KMS-11 (cell line): ENCODE measurements around the gene TRIM22.

Experiments used
- H2AFZ ChIP-seq: fragments of 200-600 bp; sonication (generic); 2 replicates; pipeline ENCODE4 v1.6.1; 2016; ENCODE audit warnings: antibody characterized with exemption, mixed run types, low read depth
- H3K27ac ChIP-seq: fragments of 200-600 bp; sonication (generic); 2 replicates; pipeline ENCODE4 v1.6.1; 2016; ENCODE audit warnings: mild to moderate bottlenecking, mixed run types
- H3K27me3 ChIP-seq: fragments of 200-600 bp; sonication (generic); 2 replicates; pipeline ENCODE4 v1.6.1; 2017; ENCODE audit warnings: mild to moderate bottlenecking, low read depth, mixed run types, moderate library complexity; ENCODE audit not compliant: insufficient read depth
- H3K36me3 ChIP-seq: fragments of 200-600 bp; sonication (generic); 2 replicates; pipeline ENCODE4 v1.6.1; 2017; ENCODE audit warnings: mild to moderate bottlenecking, mixed run types; ENCODE audit not compliant: insufficient read depth
- H3K4me1 ChIP-seq: fragments of 200-600 bp; sonication (generic); 2 replicates; pipeline ENCODE4 v1.6.1; 2016; ENCODE audit warnings: mild to moderate bottlenecking, low read depth, mixed run types; ENCODE audit not compliant: poor library complexity, severe bottlenecking
- H3K4me2 ChIP-seq: fragments of 200-600 bp; sonication (generic); 2 replicates; pipeline ENCODE4 v1.7.0; 2016; ENCODE audit warnings: mild to moderate bottlenecking, mixed run types
- H3K4me3 ChIP-seq: fragments of 200-600 bp; sonication (generic); IDR thresholded peaks from 2 replicates; pipeline ENCODE4 v1.6.1; 2017; ENCODE audit warnings: low read depth, low read length, mixed read lengths; ENCODE audit not compliant: insufficient read depth
- H3K79me2 ChIP-seq: fragments of 200-600 bp; sonication (generic); 2 replicates; pipeline ENCODE4 v1.6.1; 2016; ENCODE audit warnings: low read depth, mixed run types; ENCODE audit not compliant: insufficient read depth
- H3K9ac ChIP-seq: fragments of 200-600 bp; sonication (generic); 2 replicates; pipeline ENCODE4 v1.6.1; 2016; ENCODE audit warnings: mild to moderate bottlenecking, mixed run types
- H4K20me1 ChIP-seq: fragments of 200-600 bp; sonication (generic); 2 replicates; pipeline ENCODE4 v1.6.1; 2016; ENCODE audit warnings: mild to moderate bottlenecking, mixed run types; ENCODE audit not compliant: insufficient read depth
- TF ChIP-seq, protein P1 (sequence below): fragments of 200-600 bp; sonication (generic); conservative IDR thresholded peaks from 2 replicates; pipeline ENCODE4 v1.6.1; 2017; ENCODE audit warnings: low read depth, mild to moderate bottlenecking, antibody characterized with exemption, low read length, moderate library complexity, mixed read lengths

The TRIM22 gene, protein sequence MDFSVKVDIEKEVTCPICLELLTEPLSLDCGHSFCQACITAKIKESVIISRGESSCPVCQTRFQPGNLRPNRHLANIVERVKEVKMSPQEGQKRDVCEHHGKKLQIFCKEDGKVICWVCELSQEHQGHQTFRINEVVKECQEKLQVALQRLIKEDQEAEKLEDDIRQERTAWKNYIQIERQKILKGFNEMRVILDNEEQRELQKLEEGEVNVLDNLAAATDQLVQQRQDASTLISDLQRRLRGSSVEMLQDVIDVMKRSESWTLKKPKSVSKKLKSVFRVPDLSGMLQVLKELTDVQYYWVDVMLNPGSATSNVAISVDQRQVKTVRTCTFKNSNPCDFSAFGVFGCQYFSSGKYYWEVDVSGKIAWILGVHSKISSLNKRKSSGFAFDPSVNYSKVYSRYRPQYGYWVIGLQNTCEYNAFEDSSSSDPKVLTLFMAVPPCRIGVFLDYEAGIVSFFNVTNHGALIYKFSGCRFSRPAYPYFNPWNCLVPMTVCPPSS

GRCh38 chr11:5689551-5689983 is at the start of gene TRIM22:
Gene TRIM22, plus strand, starts transcription at chr11:5689790. Its CDS starts 6,443 bp downstream, at chr11:5696233.
- no peak within 1 kb of the TSS for H3K9ac ChIP-seq
- no peak within 1 kb of the TSS for H3K27ac ChIP-seq
- TF ChIP-seq, protein P1, sequence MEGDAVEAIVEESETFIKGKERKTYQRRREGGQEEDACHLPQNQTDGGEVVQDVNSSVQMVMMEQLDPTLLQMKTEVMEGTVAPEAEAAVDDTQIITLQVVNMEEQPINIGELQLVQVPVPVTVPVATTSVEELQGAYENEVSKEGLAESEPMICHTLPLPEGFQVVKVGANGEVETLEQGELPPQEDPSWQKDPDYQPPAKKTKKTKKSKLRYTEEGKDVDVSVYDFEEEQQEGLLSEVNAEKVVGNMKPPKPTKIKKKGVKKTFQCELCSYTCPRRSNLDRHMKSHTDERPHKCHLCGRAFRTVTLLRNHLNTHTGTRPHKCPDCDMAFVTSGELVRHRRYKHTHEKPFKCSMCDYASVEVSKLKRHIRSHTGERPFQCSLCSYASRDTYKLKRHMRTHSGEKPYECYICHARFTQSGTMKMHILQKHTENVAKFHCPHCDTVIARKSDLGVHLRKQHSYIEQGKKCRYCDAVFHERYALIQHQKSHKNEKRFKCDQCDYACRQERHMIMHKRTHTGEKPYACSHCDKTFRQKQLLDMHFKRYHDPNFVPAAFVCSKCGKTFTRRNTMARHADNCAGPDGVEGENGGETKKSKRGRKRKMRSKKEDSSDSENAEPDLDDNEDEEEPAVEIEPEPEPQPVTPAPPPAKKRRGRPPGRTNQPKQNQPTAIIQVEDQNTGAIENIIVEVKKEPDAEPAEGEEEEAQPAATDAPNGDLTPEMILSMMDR: no peak
- no peaks in the 10 kb centered on the region for H4K20me1 ChIP-seq
- no peak within 1 kb of the TSS; the same call in 1 of the 2 replicates for H3K4me2 ChIP-seq
- no peaks in the 10 kb centered on the region for H3K27me3 ChIP-seq
- no peaks in the 10 kb centered on the region for H3K36me3 ChIP-seq
- H3K4me1 ChIP-seq: peaks cover 12% of the 10 kb centered on the region
- H2AFZ ChIP-seq: no peak within 1 kb of the TSS
- no peaks in the 10 kb centered on the region for H3K79me2 ChIP-seq
- no peak within 1 kb of the TSS for H3K4me3 ChIP-seq

DNA sequence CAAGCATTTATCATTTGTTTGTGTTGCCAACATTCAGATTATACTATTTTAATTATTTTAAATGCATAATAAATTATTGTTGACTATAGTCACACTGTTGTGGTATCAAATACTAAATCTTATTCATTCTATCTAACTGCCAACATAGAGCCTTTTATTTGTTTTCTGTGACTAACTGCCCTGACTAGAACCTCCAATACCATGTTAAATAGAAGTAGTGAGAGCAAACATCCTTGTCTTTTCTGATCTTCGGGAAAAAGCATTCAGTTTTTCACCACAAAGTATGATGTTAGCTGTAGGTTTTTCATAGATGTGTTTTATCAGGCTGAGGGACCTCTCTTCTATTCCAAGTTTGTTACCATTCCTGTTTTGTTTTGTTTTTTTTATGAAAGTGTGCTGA is 49.6 kb upstream of the TRIM22 start:
- no peak overlapping the region for H3K4me2 ChIP-seq
- H4K20me1 ChIP-seq: no peaks in the 10 kb centered on the region
- no peaks in the 10 kb centered on the region for H3K36me3 ChIP-seq
- no peak overlapping the region for H3K4me3 ChIP-seq
- H3K4me1 ChIP-seq: no peaks in the 10 kb centered on the region
- no peak overlapping the region for H2AFZ ChIP-seq
- H3K27me3 ChIP-seq: no peaks in the 10 kb centered on the region
- TF ChIP-seq, protein P1: no peak
- H3K79me2 ChIP-seq: no peaks in the 10 kb centered on the region
- no peak overlapping the region for H3K27ac ChIP-seq
- no peak overlapping the region for H3K9ac ChIP-seq

- no peak overlapping the region for H3K27ac ChIP-seq
- TF ChIP-seq, protein P1: no peak
- H3K79me2 ChIP-seq: no peaks in the 10 kb centered on the region
- H3K4me3 ChIP-seq: no peak overlapping the region
- no peak overlapping the region for H3K9ac ChIP-seq
- H2AFZ ChIP-seq: no peak overlapping the region
- H3K4me2 ChIP-seq: no peak overlapping the region
- H3K36me3 ChIP-seq: no peaks in the 10 kb centered on the region
- no peaks in the 10 kb centered on the region for H3K4me1 ChIP-seq
- no peaks in the 10 kb centered on the region for H4K20me1 ChIP-seq
- H3K27me3 ChIP-seq: no peaks in the 10 kb centered on the region
Measured at GRCh38 chr11:5643585-5643984, 46.0 kb upstream of the TRIM22 start.

- H3K9ac ChIP-seq: no peak overlapping the region
- no peak overlapping the region for H3K4me3 ChIP-seq
- H3K36me3 ChIP-seq: no peaks in the 10 kb centered on the region
- TF ChIP-seq, protein P1: no peak
- H3K27ac ChIP-seq: no peak overlapping the region
- no peaks in the 10 kb centered on the region for H4K20me1 ChIP-seq
- no peak overlapping the region for H2AFZ ChIP-seq
- H3K79me2 ChIP-seq: no peaks in the 10 kb centered on the region
- no peak overlapping the region for H3K4me2 ChIP-seq
- no peaks in the 10 kb centered on the region for H3K4me1 ChIP-seq
- H3K27me3 ChIP-seq: no peaks in the 10 kb centered on the region
Measured at GRCh38 chr11:5646139-5646538, 43.5 kb upstream of the TRIM22 start.
